Sigmoid colon (tissue), 3 donors: ENCODE data around the gene ODAD2.

Source experiments
- CTCF ChIP-seq, 4 experiments: fragments of 450-650 bp in 3 of 4; fragments of 200-600 bp in 1 of 4; IDR thresholded peaks; one replicate each; pipeline ENCODE4 v1.5.1; 2016 to 2019; ENCODE audit warnings: antibody characterized with exemption in 4 of 4, mild to moderate bottlenecking in 3 of 4, moderate library complexity in 2 of 4
- POLR2A ChIP-seq, 2 donors: fragments of 450-650 bp; IDR thresholded peaks; one replicate each; pipeline ENCODE4 v1.6.1; 2016; ENCODE audit warnings: antibody characterized with exemption in 2 of 2, mild to moderate bottlenecking in 2 of 2, moderate library complexity in 2 of 2

GRCh38 chr10:27986821-27987220 lies 12.1 kb downstream of the ODAD2 start:
- TF ChIP-seq CTCF (IDR thresholded peaks at IDR 0.05) = no peak
- TF ChIP-seq POLR2A (IDR thresholded peaks at IDR 0.05) = no peak
